ENCODE results near the gene AGBL5. TPM values are rescaled to one million over a fixed set of nuclear protein-coding genes. Genes with fewer than 3 reads are reported as not detected.

The AGBL5 gene
- total and polyA plus RNA-seq, 2 of the 13 experiments (the other 11 are each of a cell fraction or from before 2014, with no cell fraction given), result 55.9 to 73.3 TPM

DNA sequence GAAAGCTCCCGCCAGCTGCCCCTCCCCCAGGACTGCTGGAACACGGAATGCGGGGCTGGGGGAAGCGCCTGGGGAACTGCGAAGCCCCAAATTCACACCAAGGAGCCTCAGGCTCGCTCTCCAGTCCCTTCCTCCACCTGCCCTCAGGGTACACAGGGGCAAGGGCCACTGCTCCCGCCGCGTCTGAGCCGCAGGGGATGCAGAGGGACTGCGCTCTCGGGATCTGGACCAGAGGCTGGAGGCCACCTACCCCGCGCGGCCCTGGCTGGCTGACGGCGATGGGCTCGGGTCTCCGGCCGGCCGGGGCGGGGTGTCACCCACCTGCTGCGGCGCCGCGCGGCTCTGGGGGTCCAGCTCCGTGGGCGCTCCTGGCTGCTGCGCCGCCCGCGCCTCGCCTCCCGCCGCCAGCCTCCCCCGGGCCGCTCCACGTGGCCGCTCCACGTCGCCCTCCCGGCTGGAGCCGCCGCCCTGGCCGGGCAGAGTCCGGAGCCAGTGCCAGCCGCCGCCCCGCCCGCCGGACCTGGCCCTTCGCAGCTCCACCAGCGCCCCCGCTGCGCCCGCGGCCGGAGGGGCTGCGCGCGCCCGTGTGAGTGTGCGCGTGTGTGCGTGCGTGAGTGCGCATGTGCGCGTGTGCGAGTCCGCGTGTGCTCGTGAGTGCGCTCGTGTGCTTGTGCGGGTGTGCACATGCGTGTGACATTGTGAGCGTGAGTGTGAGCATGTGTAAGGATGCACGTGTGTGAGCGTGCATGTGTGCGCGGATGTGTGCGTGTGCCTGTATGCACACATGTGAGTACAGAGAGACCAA is 67.3 kb downstream of the AGBL5 start, which contains the start of gene CGREF1 (continued):
- TF ChIP-seq, protein P1, sequence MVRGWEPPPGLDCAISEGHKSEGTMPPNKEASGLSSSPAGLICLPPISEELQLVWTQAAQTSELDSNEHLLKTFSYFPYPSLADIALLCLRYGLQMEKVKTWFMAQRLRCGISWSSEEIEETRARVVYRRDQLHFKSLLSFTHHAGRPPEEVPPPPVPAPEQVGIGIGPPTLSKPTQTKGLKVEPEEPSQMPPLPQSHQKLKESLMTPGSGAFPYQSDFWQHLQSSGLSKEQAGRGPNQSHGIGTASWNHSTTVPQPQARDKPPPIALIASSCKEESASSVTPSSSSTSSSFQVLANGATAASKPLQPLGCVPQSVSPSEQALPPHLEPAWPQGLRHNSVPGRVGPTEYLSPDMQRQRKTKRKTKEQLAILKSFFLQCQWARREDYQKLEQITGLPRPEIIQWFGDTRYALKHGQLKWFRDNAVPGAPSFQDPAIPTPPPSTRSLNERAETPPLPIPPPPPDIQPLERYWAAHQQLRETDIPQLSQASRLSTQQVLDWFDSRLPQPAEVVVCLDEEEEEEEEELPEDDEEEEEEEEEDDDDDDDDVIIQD (CRISPR knock-in tag; IDR thresholded peaks at IDR 0.05; ENCODE audit: low read depth), result no peak
- TF ChIP-seq, protein P2, sequence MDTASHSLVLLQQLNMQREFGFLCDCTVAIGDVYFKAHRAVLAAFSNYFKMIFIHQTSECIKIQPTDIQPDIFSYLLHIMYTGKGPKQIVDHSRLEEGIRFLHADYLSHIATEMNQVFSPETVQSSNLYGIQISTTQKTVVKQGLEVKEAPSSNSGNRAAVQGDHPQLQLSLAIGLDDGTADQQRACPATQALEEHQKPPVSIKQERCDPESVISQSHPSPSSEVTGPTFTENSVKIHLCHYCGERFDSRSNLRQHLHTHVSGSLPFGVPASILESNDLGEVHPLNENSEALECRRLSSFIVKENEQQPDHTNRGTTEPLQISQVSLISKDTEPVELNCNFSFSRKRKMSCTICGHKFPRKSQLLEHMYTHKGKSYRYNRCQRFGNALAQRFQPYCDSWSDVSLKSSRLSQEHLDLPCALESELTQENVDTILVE (CRISPR knock-in tag; IDR thresholded peaks at IDR 0.05), result no peak
- TF ChIP-seq ZNF720 (CRISPR knock-in tag; IDR thresholded peaks at IDR 0.05) (no peak), NFYC (CRISPR knock-in tag; IDR thresholded peaks at IDR 0.05) (no peak), NKX3-1 (CRISPR knock-in tag; IDR thresholded peaks at IDR 0.05) (no peak), KAT7 (CRISPR knock-in tag; IDR thresholded peaks at IDR 0.05; ENCODE audit: borderline replicate concordance) (0 out of 2 replicates have a peak, but pooled peaks have one; percentile 53), RXRA (CRISPR knock-in tag; IDR thresholded peaks at IDR 0.05) (no peak), ZNF713 (CRISPR knock-in tag; IDR thresholded peaks at IDR 0.05) (no peak), PHF21A (CRISPR knock-in tag; IDR thresholded peaks at IDR 0.05) (no peak; the same call in 1 of the 2 replicates), ZNF468 (CRISPR knock-in tag; IDR thresholded peaks at IDR 0.05) (0 out of 2 replicates have a peak, but pooled peaks have one; percentile 53), ZNF17 (CRISPR knock-in tag; IDR thresholded peaks at IDR 0.05) (no peak), REPIN1 (CRISPR knock-in tag; IDR thresholded peaks at IDR 0.05; ENCODE audit: borderline replicate concordance, low read depth) (no peak), STAT5B (CRISPR knock-in tag; IDR thresholded peaks at IDR 0.05) (no peak), ISX (CRISPR knock-in tag; conservative IDR thresholded peaks at IDR 0.05) (no peak), ZMAT3 (CRISPR knock-in tag; conservative IDR thresholded peaks at IDR 0.05) (no peak), TOE1 (CRISPR knock-in tag; IDR thresholded peaks at IDR 0.05) (no peak), ZNF652 (CRISPR knock-in tag; IDR thresholded peaks at IDR 0.05; ENCODE audit: borderline replicate concordance, low read depth) (no peak), ZNF737 (CRISPR knock-in tag; IDR thresholded peaks at IDR 0.05; ENCODE audit: borderline replicate concordance) (no peak)
- TF ChIP-seq, protein P3, sequence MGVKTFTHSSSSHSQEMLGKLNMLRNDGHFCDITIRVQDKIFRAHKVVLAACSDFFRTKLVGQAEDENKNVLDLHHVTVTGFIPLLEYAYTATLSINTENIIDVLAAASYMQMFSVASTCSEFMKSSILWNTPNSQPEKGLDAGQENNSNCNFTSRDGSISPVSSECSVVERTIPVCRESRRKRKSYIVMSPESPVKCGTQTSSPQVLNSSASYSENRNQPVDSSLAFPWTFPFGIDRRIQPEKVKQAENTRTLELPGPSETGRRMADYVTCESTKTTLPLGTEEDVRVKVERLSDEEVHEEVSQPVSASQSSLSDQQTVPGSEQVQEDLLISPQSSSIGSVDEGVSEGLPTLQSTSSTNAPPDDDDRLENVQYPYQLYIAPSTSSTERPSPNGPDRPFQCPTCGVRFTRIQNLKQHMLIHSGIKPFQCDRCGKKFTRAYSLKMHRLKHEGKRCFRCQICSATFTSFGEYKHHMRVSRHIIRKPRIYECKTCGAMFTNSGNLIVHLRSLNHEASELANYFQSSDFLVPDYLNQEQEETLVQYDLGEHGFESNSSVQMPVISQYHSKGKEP (CRISPR knock-in tag; IDR thresholded peaks at IDR 0.05), result no peak
- TF ChIP-seq, protein P4, sequence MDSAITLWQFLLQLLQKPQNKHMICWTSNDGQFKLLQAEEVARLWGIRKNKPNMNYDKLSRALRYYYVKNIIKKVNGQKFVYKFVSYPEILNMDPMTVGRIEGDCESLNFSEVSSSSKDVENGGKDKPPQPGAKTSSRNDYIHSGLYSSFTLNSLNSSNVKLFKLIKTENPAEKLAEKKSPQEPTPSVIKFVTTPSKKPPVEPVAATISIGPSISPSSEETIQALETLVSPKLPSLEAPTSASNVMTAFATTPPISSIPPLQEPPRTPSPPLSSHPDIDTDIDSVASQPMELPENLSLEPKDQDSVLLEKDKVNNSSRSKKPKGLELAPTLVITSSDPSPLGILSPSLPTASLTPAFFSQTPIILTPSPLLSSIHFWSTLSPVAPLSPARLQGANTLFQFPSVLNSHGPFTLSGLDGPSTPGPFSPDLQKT (CRISPR knock-in tag; IDR thresholded peaks at IDR 0.05; ENCODE audit: borderline replicate concordance), result no peak
- TF ChIP-seq, protein P5, sequence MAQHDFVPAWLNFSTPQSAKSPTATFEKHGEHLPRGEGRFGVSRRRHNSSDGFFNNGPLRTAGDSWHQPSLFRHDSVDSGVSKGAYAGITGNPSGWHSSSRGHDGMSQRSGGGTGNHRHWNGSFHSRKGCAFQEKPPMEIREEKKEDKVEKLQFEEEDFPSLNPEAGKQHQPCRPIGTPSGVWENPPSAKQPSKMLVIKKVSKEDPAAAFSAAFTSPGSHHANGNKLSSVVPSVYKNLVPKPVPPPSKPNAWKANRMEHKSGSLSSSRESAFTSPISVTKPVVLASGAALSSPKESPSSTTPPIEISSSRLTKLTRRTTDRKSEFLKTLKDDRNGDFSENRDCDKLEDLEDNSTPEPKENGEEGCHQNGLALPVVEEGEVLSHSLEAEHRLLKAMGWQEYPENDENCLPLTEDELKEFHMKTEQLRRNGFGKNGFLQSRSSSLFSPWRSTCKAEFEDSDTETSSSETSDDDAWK (CRISPR knock-in tag; IDR thresholded peaks at IDR 0.05), result no peak
- TF ChIP-seq, protein P6, sequence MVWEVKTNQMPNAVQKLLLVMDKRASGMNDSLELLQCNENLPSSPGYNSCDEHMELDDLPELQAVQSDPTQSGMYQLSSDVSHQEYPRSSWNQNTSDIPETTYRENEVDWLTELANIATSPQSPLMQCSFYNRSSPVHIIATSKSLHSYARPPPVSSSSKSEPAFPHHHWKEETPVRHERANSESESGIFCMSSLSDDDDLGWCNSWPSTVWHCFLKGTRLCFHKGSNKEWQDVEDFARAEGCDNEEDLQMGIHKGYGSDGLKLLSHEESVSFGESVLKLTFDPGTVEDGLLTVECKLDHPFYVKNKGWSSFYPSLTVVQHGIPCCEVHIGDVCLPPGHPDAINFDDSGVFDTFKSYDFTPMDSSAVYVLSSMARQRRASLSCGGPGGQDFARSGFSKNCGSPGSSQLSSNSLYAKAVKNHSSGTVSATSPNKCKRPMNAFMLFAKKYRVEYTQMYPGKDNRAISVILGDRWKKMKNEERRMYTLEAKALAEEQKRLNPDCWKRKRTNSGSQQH (CRISPR knock-in tag; IDR thresholded peaks at IDR 0.05; ENCODE audit: low read depth), result 0 out of 2 replicates have a peak, but pooled peaks have one; percentile 22

Data from HepG2 (cell line).